H9 (cell line): ENCODE measurements around the gene ACTN1. TPM values are rescaled to one million over a fixed set of nuclear protein-coding genes. Genes with fewer than 3 reads are reported as not detected.

Experiments
- DNase-seq: peaks from one replicate; pipeline ENCODE4 v3.0.0-alpha.2; 2017
- H2AFZ ChIP-seq: one replicate; pipeline ENCODE4 v1.6.1; 2013; ENCODE audit warnings: mild to moderate bottlenecking, low read length, control low read depth, moderate library complexity
- H2AK5ac ChIP-seq: 2 replicates; pipeline ENCODE4 v1.6.1; 2013; ENCODE audit warnings: low read length, control low read depth, mixed read lengths; ENCODE audit not compliant: insufficient read length
- H2BK120ac ChIP-seq: one replicate; pipeline ENCODE4 v1.6.1; 2013; ENCODE audit warnings: low read depth, mild to moderate bottlenecking, low read length, control low read depth, inconsistent platforms; ENCODE audit not compliant: poor library complexity, severe bottlenecking
- H2BK12ac ChIP-seq: 2 replicates; pipeline ENCODE4 v1.6.1; 2013; ENCODE audit warnings: low read length, control low read depth, mixed read lengths, low read depth; ENCODE audit not compliant: insufficient read length
- H2BK15ac ChIP-seq: 2 replicates; pipeline ENCODE4 v1.6.1; 2013; ENCODE audit warnings: low read depth, low read length, control low read depth
- H2BK20ac ChIP-seq: one replicate; pipeline ENCODE4 v1.6.1; 2013; ENCODE audit warnings: low read depth, mild to moderate bottlenecking, low read length, control low read depth, inconsistent platforms; ENCODE audit not compliant: poor library complexity, severe bottlenecking
- H2BK5ac ChIP-seq: 2 replicates; pipeline ENCODE4 v1.6.1; 2013; ENCODE audit warnings: low read length, control low read depth, mixed read lengths; ENCODE audit not compliant: insufficient read length
- H3K14ac ChIP-seq: 2 replicates; pipeline ENCODE4 v1.6.1; 2013; ENCODE audit warnings: low read length, control low read depth; ENCODE audit not compliant: insufficient read depth
- H3K18ac ChIP-seq: 2 replicates; pipeline ENCODE4 v1.6.1; 2013; ENCODE audit warnings: low read depth, mild to moderate bottlenecking, mixed read lengths, low read length, control low read depth; ENCODE audit not compliant: insufficient read length
- H3K23ac ChIP-seq: 2 replicates; pipeline ENCODE4 v1.6.1; 2013; ENCODE audit warnings: low read length, control low read depth, mixed read lengths, low read depth; ENCODE audit not compliant: insufficient read length
- H3K23me2 ChIP-seq: 2 replicates; pipeline ENCODE4 v1.6.1; 2013; ENCODE audit warnings: low read depth, mild to moderate bottlenecking, mixed read lengths, low read length, control low read depth; ENCODE audit not compliant: insufficient read length, poor library complexity, severe bottlenecking
- H3K27ac ChIP-seq: 2 replicates; pipeline ENCODE4 v1.5.1; 2013; ENCODE audit warnings: low read length, control low read depth, mixed read lengths, low read depth; ENCODE audit not compliant: insufficient read length
- H3K27me3 ChIP-seq: 2 replicates; pipeline ENCODE4 v1.6.1; 2013; ENCODE audit warnings: low read length, control low read depth, inconsistent platforms; ENCODE audit not compliant: insufficient read depth
- H3K4ac ChIP-seq: 2 replicates; pipeline ENCODE4 v1.6.1; 2013; ENCODE audit warnings: low read depth, mild to moderate bottlenecking, control low read depth, inconsistent platforms, low read length, moderate library complexity
- H3K4me1 ChIP-seq: 2 replicates; pipeline ENCODE4 v1.6.1; 2013; ENCODE audit warnings: low read length, control low read depth, inconsistent platforms; ENCODE audit not compliant: insufficient read depth
- H3K4me2 ChIP-seq: 2 replicates; pipeline ENCODE4 v1.6.1; 2013; ENCODE audit warnings: low read length, control low read depth, mixed read lengths; ENCODE audit not compliant: insufficient read length, insufficient read depth
- H3K56ac ChIP-seq: 2 replicates; pipeline ENCODE4 v1.6.1; 2013; ENCODE audit warnings: low read depth, mild to moderate bottlenecking, mixed read lengths, low read length, control low read depth; ENCODE audit not compliant: insufficient read length
- H3K79me1 ChIP-seq: 2 replicates; pipeline ENCODE4 v1.6.1; 2013; ENCODE audit warnings: low read depth, mild to moderate bottlenecking, moderate library complexity, low read length, control low read depth, inconsistent platforms; ENCODE audit not compliant: insufficient read depth, poor library complexity, severe bottlenecking
- H3K79me2 ChIP-seq: 2 replicates; pipeline ENCODE4 v1.6.1; 2013; ENCODE audit warnings: low read length, control low read depth, inconsistent platforms; ENCODE audit not compliant: insufficient read depth
- H3K9ac ChIP-seq: 2 replicates; pipeline ENCODE4 v1.6.1; 2013; ENCODE audit warnings: low read length, control low read depth, mixed read lengths; ENCODE audit not compliant: insufficient read length; ENCODE audit errors: extremely low read depth
- H3K9me3 ChIP-seq: one replicate; pipeline ENCODE4 v1.6.1; 2013; ENCODE audit warnings: low read depth, low read length, inconsistent platforms; ENCODE audit not compliant: control insufficient read depth
- H3T11ph ChIP-seq: one replicate; pipeline ENCODE4 v1.6.1; 2013; ENCODE audit warnings: mild to moderate bottlenecking, low read length, control low read depth, inconsistent platforms
- H4K20me1 ChIP-seq: one replicate; pipeline ENCODE4 v1.6.1; 2013; ENCODE audit not compliant: control insufficient read depth, insufficient read length, insufficient read depth
- H4K5ac ChIP-seq: 2 replicates; pipeline ENCODE4 v1.6.1; 2013; ENCODE audit warnings: low read depth, mild to moderate bottlenecking, mixed read lengths, low read length, control low read depth; ENCODE audit not compliant: insufficient read length
- H4K8ac ChIP-seq: replicated peaks from 2 replicates; pipeline ENCODE4 v1.6.1; 2013; ENCODE audit warnings: low read length, control low read depth, mixed read lengths, low read depth; ENCODE audit not compliant: insufficient read length
- H4K91ac ChIP-seq: 2 replicates; pipeline ENCODE4 v1.6.1; 2013; ENCODE audit warnings: low read depth, mild to moderate bottlenecking, moderate library complexity, mixed read lengths, low read length, control low read depth; ENCODE audit not compliant: insufficient read length
- H3K27ac Mint-ChIP-seq, 3 experiments: 2 replicates in 2 of 3; 3 replicates in 1 of 3; pipeline ENCODE4 v1.8.0; 2020 to 2021; ENCODE audit warnings: mixed read lengths in 3 of 3, mild to moderate bottlenecking in 1 of 3, moderate library complexity in 1 of 3
- H3K27me3 Mint-ChIP-seq: 2 replicates; pipeline ENCODE4 v1.8.0; 2021; ENCODE audit warnings: low read depth, mild to moderate bottlenecking, moderate library complexity, mixed read lengths
- H3K36me3 Mint-ChIP-seq, 3 experiments: 2 replicates in 2 of 3; 3 replicates in 1 of 3; pipeline ENCODE4 v1.8.0; 2020 to 2021; ENCODE audit warnings: low read depth in 3 of 3, mixed read lengths in 3 of 3; ENCODE audit not compliant: insufficient read depth in 1 of 3
- H3K4me1 Mint-ChIP-seq, 2 experiments: 2 replicates each; pipeline ENCODE4 v1.8.0; 2020; ENCODE audit warnings: mixed read lengths in 2 of 2
- H3K4me3 Mint-ChIP-seq, 2 experiments: 2 replicates in 1 of 2; 3 replicates in 1 of 2; pipeline ENCODE4 v1.8.0; 2020 to 2021; ENCODE audit warnings: mild to moderate bottlenecking in 2 of 2, mixed read lengths in 2 of 2, moderate library complexity in 1 of 2
- H3K9me3 Mint-ChIP-seq, 2 experiments: 2 replicates in 1 of 2; 3 replicates in 1 of 2; pipeline ENCODE4 v1.8.0; 2020; ENCODE audit warnings: mild to moderate bottlenecking in 2 of 2, mixed read lengths in 2 of 2, moderate library complexity in 1 of 2
- CTCF ChIP-seq: fragments of 200-600 bp; sonication (generic); conservative IDR thresholded peaks from 3 replicates; pipeline ENCODE4 v1.8.0; 2021; ENCODE audit warnings: antibody characterized with exemption, mild to moderate bottlenecking
- WGBS: extraction: QIAGEN DNeasy Blood & Tissue Kit; methylation state at CpG from one replicate; pipeline ENCODE4 v1.1.7; 2013; ENCODE audit warnings: missing lambda C conversion rate, low lambda C conversion rate, mixed read lengths; ENCODE audit not compliant: insufficient read length; ENCODE audit errors: extremely low coverage; 5-methylcytosine and 5-hydroxymethylcytosine counted together
- total RNA-seq: library from RNA; stranded (reverse); gene quantifications from 2 replicates; pipeline ENCODE4 v1.2.1, GENCODE V29; 2021

ACTN1 gene
- total RNA-seq, 1 experiment from 2014 or later: 219 TPM

- H3K36me3 Mint-ChIP-seq: no peaks in the 10 kb centered on the region
- H3K4ac ChIP-seq: no peak overlapping the region; the same call in 1 of the 2 replicates
Observed at GRCh38 chr14:68824207-68824516, 154.9 kb downstream of the ACTN1 start.

More at GRCh38 chr14:68824207-68824516, 154.9 kb downstream of the ACTN1 start:
- WGBS: no CpG with 5 or more reads among the region's 1 CpG
- Histone ChIP-seq H2BK15ac (no peak overlapping the region), H3K56ac (no peak overlapping the region), H3K23ac (no peak overlapping the region), H2BK120ac (no peak overlapping the region), H4K8ac (peak overlapping the region; percentile 16), H3K79me1 (no peaks in the 10 kb centered on the region), H3K27ac (no peak overlapping the region), H3K4me1 (peaks cover 2% of the 10 kb centered on the region; the same call in 1 of the 2 replicates), H2AK5ac (no peak overlapping the region), H3K4me2 (no peak overlapping the region), H2BK20ac (no peak overlapping the region), H3T11ph (no peak overlapping the region), H3K18ac (no peak overlapping the region), H4K5ac (no peak overlapping the region), H3K9me3 (no peaks in the 10 kb centered on the region), H3K27me3 (no peaks in the 10 kb centered on the region), H2BK5ac (no peak overlapping the region), H4K20me1 (no peaks in the 10 kb centered on the region), H3K79me2 (no peaks in the 10 kb centered on the region), H3K14ac (no peak overlapping the region), H2AFZ (no peak overlapping the region), H4K91ac (no peak overlapping the region), H3K9ac (no peak overlapping the region), H2BK12ac (no peak overlapping the region), H3K23me2 (no peaks in the 10 kb centered on the region)
- no peak for TF ChIP-seq CTCF
- Mint-ChIP-seq H3K4me1 (peaks cover 17% of the 10 kb centered on the region in 2 experiments), H3K4me3 (no peak overlapping the region; a peak in 1 of 5 replicates), H3K27ac (no peak overlapping the region), H3K9me3 (no peaks in the 10 kb centered on the region; a peak in 1 of 5 replicates), H3K27me3 (peaks cover 2% of the 10 kb centered on the region)
- no peak for DNase-seq

Other genes starting within 250 kb of the ACTN1 start
- 95.0 and 109 TPM in 2 replicates for gene ZFP36L1, start 186.2 kb downstream of the ACTN1 start, total RNA-seq
- 27.9 and 31.4 TPM in 2 replicates for gene DCAF5, start 173.8 kb upstream of the ACTN1 start, total RNA-seq
- gene EXD2, start 212.2 kb upstream of the ACTN1 start, total RNA-seq: 19.6 and 20.0 TPM in 2 replicates